Muscle layer of duodenum (tissue), 2 donors: Measurements from ENCODE around the gene ICE2.

Experiments
- H3K27ac ChIP-seq: one replicate; pipeline ENCODE4 v1.7.0; 2013; ENCODE audit warnings: mild to moderate bottlenecking, low read length
- H3K27me3 ChIP-seq: one replicate; pipeline ENCODE4 v1.7.0; 2013; ENCODE audit warnings: low read depth, mild to moderate bottlenecking, control low read depth, low read length
- H3K36me3 ChIP-seq, 2 donors: one replicate each; pipeline ENCODE4 v1.7.0; 2013; ENCODE audit warnings: low read length in 2 of 2, control low read depth in 1 of 2, mild to moderate bottlenecking in 1 of 2; ENCODE audit not compliant: insufficient read depth in 2 of 2, control insufficient read depth in 1 of 2
- H3K4me1 ChIP-seq, 2 donors: one replicate each; pipeline ENCODE4 v1.7.0; 2013; ENCODE audit warnings: low read length in 2 of 2, mild to moderate bottlenecking in 2 of 2, control low read depth in 1 of 2, moderate library complexity in 1 of 2; ENCODE audit not compliant: insufficient read depth in 2 of 2, control insufficient read depth in 1 of 2
- H3K4me3 ChIP-seq, 2 donors: one replicate each; pipeline ENCODE4 v1.7.0; 2013; ENCODE audit warnings: low read length in 2 of 2, low read depth in 1 of 2, mild to moderate bottlenecking in 1 of 2
- H3K9me3 ChIP-seq, 2 donors: one replicate each; pipeline ENCODE4 v1.7.0; 2013; ENCODE audit warnings: low read length in 2 of 2, control low read depth in 1 of 2, mild to moderate bottlenecking in 1 of 2; ENCODE audit not compliant: control insufficient read depth in 1 of 2
- donor health status: healthy.

The ICE2 gene

DNA sequence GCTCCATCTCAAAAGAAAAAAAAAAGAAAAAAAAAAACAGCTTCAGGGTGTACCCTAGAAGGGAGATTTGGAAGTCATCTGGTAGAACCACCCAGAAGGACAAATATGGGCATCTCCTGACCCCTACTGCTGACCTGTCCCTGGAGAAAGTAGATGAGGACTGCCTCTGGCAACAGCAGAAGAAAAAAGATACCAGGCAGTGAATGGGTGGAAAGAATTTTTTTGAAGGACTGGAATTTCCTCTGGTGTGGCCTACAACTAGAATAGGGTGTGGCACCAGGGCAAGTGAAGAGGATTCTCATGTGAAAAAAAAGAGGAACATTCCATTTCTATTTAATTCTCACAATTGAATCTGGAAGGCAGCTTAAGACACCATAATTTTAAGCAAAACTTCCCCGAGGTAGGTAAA lies 84.2 kb downstream of the ICE2 start:
- Histone ChIP-seq H3K4me1 (peaks cover 49 to 60% of the 10 kb centered on the region in 2 donors), H3K4me3 (peak overlapping the region; percentile 20 to 73), H3K36me3 (peaks cover 10 to 17% of the 10 kb centered on the region in 2 donors), H3K27me3 (no peaks in the 10 kb centered on the region), H3K27ac (peak overlapping the region; percentile 99), H3K9me3 (no peaks in the 10 kb centered on the region)

DNA sequence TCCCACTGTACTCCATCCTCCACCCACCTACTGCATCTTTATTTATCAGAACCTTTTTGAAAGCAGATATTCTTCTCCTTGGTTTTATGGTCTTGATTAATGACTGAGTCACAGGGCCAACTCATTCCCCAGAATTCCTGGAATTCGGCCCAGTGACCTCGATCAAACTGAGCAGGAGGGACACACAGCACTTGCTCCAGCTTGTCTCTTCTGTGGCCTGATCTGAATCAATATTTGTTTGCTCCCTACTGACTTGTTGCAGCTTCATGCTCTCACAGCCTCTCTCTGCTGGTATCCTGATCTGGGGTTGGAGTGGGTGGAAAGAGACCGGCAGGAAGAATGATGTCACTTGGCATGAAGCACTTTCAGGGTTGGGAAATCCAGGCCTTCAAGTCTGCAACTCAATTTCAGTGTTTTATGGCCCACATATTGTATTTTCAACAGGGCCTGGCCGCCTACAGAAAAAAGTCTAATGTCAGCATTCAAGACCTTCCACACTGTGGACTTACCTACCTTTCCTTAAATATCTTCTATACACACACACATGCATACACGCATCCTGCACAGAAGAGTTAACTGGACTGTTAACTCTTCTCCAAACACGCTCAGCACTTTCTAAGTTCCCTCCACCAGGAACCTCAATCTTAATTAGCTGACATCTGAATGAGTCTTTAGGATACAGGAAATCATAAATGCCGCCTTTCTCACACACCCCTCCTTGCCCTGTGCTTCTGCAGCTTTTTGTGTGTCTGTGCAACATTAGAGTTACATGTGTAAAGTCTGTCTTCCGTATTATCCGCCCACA lies 85.8 kb downstream of the ICE2 start:
- no peaks in the 10 kb centered on the region for H3K9me3 ChIP-seq
- H3K36me3 ChIP-seq = peaks cover 10 to 17% of the 10 kb centered on the region in 2 donors
- peak overlapping the region; percentile 20 to 44 for H3K4me3 ChIP-seq
- H3K27me3 ChIP-seq = no peaks in the 10 kb centered on the region
- peak overlapping the region; percentile 99 for H3K27ac ChIP-seq
- H3K4me1 ChIP-seq = peaks cover 52 to 71% of the 10 kb centered on the region in 2 donors

DNA sequence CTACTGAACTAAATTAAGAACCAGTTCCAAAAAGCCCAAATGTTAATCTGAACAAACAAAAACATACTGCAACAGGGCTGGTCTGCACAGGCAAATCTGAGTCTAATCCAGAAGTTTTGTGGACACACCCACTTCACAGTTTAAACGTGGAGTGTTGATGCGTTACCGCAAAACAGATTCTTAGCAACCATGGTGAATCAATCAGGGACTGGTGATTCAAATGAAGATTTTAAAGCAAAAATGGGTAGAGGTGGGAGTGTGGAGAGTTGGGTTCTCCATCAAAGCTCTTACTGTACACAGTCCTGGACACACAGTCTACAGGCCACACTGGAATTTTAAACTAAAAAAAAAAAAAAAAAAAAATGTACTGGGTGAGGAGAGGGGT lies 86.3 kb downstream of the ICE2 start:
- Histone ChIP-seq H3K9me3 (no peaks in the 10 kb centered on the region), H3K4me1 (peaks cover 52 to 71% of the 10 kb centered on the region in 2 donors), H3K4me3 (peak overlapping the region; percentile 5 to 17), H3K27me3 (no peaks in the 10 kb centered on the region), H3K27ac (peak overlapping the region; percentile 99), H3K36me3 (peaks cover 10 to 17% of the 10 kb centered on the region in 2 donors)

DNA sequence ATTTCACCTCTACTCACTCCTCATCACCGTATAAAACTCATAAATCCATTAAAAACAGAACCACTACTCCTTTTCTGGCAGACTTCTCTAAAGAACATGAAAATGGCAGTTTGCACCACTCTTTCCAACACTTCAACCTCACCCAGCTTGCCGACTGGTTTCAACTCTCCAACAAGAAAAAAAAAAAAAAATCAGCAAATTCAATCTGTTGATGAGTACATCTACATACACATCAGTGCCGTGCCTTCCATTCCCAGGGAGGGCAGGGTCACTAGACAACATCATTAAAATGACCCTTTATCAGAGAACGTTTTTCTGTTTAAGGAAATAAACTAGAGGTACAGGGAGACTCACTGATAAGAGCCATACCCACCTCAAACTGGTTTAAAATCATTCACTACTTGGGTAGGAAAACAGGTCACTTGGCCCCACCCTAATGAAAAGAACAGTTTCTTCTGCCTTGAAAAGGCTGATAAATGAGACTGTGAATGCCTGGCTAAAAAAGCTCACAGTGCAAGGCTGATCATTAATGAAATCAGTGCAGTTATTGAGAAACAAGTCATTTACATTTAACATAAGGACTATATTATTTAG lies 87.1 kb downstream of the ICE2 start:
- H3K27me3 ChIP-seq = no peaks in the 10 kb centered on the region
- peak overlapping the region; percentile 14 to 19 for H3K4me3 ChIP-seq
- peaks cover 55 to 71% of the 10 kb centered on the region in 2 donors for H3K4me1 ChIP-seq
- peaks cover 10 to 17% of the 10 kb centered on the region in 2 donors for H3K36me3 ChIP-seq
- peak overlapping the region; percentile 99 for H3K27ac ChIP-seq
- H3K9me3 ChIP-seq = no peaks in the 10 kb centered on the region

DNA sequence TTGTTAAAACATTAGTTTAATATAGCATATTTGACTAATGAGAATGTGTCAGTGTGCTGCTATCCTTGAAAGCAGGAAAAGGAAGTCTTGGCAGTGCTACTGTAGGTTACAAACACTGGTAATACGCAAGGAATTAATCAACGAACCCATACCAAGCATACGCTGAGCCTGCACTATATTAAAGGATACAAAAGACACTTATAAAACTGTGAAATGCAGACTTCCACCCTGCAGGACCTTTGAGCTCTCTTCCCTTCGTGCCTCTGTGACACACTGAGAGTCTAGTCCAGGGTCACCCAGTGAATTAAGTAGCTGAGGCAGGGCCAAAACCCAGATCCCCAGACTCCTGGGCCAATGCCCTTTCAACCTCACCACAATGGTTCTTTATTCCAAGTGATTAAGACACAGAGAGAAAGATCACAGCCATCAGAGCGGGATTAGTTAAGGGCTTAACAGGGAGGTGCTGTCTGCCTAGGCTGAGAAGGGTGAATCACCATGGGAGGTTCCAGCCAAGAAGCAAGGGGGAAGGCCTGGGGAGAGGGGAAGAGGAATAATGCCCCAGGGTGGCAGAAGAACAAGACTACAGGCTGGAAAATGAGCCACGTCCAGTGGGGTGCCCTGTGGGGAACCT lies 88.0 kb downstream of the ICE2 start:
- H3K4me3 ChIP-seq = peak overlapping the region; percentile 14 to 38
- H3K36me3 ChIP-seq = peaks cover 10 to 14% of the 10 kb centered on the region in 2 donors
- peaks cover 58 to 69% of the 10 kb centered on the region in 2 donors for H3K4me1 ChIP-seq
- H3K27me3 ChIP-seq = no peaks in the 10 kb centered on the region
- H3K27ac ChIP-seq = peak overlapping the region; percentile 99
- H3K9me3 ChIP-seq = no peaks in the 10 kb centered on the region

DNA sequence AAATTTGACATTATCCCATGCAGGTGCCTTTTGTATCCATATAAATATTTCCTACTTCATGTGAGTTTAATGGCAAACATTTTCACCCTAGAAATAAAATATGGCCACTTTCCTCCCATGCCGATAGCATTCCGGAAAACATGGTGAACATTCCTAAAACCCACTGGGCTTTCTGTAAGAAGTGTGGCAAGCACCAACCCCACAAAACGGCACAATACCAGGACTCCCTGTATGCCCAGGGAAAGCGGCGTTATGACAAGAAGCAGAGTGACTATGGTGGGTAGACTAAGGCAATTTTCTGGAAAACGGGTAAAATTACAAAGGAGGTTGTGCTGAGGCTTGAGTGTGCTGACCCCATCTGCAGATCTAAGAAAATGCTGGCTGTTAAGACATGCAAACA lies 88.7 kb downstream of the ICE2 start:
- peaks cover 55 to 62% of the 10 kb centered on the region in 2 donors for H3K4me1 ChIP-seq
- peak overlapping the region in 1 of 2 donors; percentile 26 for H3K4me3 ChIP-seq
- H3K27ac ChIP-seq = peak overlapping the region; percentile 99

DNA sequence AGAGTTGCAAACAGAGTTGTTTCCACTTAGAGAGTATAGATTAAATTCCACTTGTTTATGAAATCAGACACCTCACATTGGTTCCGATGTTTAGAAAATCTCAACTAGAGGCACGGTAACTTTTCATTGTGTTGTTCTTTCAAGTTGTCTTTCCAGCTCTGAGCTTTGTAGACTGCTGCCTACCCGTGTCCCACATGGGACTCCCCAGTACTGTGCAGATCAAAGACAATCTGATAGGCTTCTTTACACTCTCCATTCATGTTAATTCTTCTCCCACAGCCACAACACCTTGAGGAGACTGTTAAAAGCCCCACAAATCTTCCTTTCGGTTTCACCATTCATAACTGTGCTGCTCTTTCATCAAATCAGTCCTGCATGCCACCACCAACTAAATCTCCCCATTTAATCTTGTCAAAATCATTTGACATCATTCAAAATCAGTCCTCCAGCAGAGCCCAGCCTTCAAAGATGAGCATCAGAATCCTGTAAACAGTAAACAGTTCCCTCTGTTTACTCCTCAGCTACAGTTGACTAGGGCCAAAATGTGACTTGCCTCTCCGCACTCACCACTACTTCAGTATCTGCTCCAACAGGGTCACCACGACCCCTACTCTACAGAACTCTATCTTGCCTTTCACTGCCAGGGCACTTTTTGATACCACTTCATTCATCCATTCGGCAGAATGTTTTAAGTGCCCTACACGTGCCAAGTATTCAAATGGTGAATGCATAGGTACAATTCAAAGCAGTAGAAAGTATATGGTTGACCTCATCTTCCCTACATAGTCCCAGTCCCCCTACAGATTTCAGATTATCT lies 89.5 kb downstream of the ICE2 start:
- H3K27ac ChIP-seq = peak overlapping the region; percentile 99
- peaks cover 3 to 9% of the 10 kb centered on the region in 2 donors for H3K36me3 ChIP-seq
- H3K27me3 ChIP-seq = no peaks in the 10 kb centered on the region
- peak overlapping the region in 1 of 2 donors; percentile 26 for H3K4me3 ChIP-seq
- H3K4me1 ChIP-seq = peaks cover 47 to 55% of the 10 kb centered on the region in 2 donors
- no peaks in the 10 kb centered on the region for H3K9me3 ChIP-seq

More for the DNA sequence above, 88.7 kb downstream of the ICE2 start:
- Histone ChIP-seq H3K27me3 (no peaks in the 10 kb centered on the region), H3K9me3 (no peaks in the 10 kb centered on the region), H3K36me3 (peaks cover 5 to 11% of the 10 kb centered on the region in 2 donors)

DNA sequence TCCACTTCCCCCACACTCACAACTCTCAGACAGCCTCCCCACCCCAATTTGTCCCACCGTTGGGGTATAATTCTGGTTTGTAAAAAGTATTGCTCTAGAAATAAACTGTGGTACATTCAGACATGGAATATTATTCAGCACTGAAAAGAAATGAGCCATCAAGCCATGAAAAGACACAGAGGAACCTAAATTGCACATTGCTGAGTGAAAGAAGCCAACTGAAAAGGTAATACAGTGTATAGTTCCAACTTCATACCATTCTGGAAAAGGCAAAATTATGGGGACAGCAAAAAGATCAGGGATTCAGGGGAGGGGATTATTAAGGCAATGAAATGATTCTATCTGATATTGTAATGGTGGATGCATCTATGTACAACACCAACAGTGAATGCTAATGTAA lies 91.6 kb downstream of the ICE2 start:
- H3K36me3 ChIP-seq = peaks cover 9 to 20% of the 10 kb centered on the region in 2 donors
- no peaks in the 10 kb centered on the region for H3K27me3 ChIP-seq
- no peak overlapping the region for H3K4me3 ChIP-seq
- H3K9me3 ChIP-seq = no peaks in the 10 kb centered on the region
- no peak overlapping the region for H3K27ac ChIP-seq
- H3K4me1 ChIP-seq = peaks cover 32 to 35% of the 10 kb centered on the region in 2 donors

DNA sequence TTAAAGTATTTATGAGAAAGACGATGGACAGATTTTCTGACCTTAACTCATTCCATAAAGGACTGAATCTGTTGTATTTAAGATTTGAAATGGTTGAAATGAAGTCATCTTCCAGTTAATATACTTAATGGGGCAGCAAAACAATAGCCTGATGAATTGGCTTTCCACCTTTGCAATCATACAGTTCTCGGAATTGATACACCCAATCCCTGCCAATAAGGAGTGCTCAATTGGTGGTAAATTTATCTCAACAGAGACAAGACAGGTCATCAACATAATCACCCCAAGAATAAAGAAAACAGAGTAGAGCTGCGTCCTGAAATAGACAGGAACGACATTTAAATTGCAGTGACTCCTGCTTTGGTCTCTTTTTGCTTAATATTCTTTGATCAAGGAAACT lies 92.3 kb downstream of the ICE2 start:
- H3K36me3 ChIP-seq = peaks cover 2 to 25% of the 10 kb centered on the region in 2 donors

DNA sequence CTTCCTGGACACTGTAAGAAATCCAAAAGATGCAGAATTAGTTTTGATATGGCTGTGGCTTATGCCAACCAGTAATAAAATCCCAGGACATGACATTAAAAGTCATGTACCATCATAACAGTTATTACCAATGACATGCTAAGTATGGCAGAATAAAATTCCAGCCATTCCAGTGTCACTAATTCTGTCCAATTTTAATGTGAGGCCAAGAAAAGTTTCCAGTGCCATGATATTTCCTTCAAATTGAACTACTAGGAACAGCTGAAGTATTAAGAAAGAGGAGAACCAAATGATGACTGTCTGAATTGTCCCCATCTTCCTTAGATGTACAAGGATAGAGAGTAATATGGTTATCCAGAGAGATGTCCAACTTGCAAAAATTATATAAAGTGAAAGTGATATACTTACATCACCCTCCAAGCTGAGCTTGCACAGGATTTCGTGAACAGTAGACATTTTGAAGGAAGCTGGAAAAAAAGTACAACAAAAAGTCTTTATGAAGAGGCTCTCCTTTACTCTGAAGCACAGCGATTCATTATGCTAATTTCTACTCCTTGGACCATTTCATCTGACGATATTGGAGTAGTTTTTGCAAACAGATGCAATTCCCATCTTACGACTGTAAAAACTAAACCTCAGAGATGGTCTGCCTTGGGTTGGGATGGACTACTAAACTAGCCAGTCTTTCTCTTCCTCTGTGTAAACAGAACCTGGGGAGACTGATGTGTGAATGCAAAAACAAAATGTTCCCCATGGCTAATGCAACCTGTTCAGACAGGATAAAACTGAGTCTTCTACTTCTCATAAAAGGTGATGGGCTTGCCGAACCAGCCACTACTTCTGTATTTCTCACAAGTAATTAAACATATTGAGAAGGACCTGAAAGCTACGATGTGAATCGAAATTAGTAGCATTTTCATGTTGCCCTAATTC lies 93.1 kb downstream of the ICE2 start:
- Histone ChIP-seq H3K36me3 (peaks cover 6 to 32% of the 10 kb centered on the region in 2 donors), H3K9me3 (no peaks in the 10 kb centered on the region), H3K4me3 (no peak overlapping the region), H3K27ac (no peak overlapping the region), H3K27me3 (no peaks in the 10 kb centered on the region), H3K4me1 (peaks cover 21 to 22% of the 10 kb centered on the region in 2 donors)

More for the DNA sequence above, 92.3 kb downstream of the ICE2 start:
- H3K27me3 ChIP-seq = no peaks in the 10 kb centered on the region
- no peak overlapping the region for H3K4me3 ChIP-seq
- no peaks in the 10 kb centered on the region for H3K9me3 ChIP-seq
- H3K4me1 ChIP-seq = peaks cover 27 to 29% of the 10 kb centered on the region in 2 donors
- H3K27ac ChIP-seq = no peak overlapping the region
